Colonic mucosa (tissue), 4 donors: Measurements from ENCODE around the gene ACTR1A. TPM values are rescaled to one million over a fixed set of nuclear protein-coding genes. Genes with fewer than 3 reads are reported as not detected.
"Not testable (repeated sequence)": the region's sequence is repeated elsewhere in the genome, so short reads cannot be mapped to it uniquely, and the experiment has no call there.

Source experiments
- DNase-seq: peaks from one replicate; pipeline ENCODE4 v3.0.0-alpha.2; 2020
- H3K27ac ChIP-seq: fragments of 200-600 bp; one replicate; pipeline ENCODE4 v1.8.0; 2021
- H3K27me3 ChIP-seq: fragments of 200-600 bp; one replicate; pipeline ENCODE4 v1.8.0; 2021
- H3K36me3 ChIP-seq: fragments of 200-600 bp; one replicate; pipeline ENCODE4 v1.8.0; 2021
- H3K4me1 ChIP-seq: fragments of 200-600 bp; one replicate; pipeline ENCODE4 v1.8.0; 2021; ENCODE audit warnings: mild to moderate bottlenecking
- H3K4me3 ChIP-seq: fragments of 200-600 bp; one replicate; pipeline ENCODE4 v1.8.0; 2021
- H3K9ac ChIP-seq, 2 donors: one replicate each; pipeline ENCODE4 v1.7.0; 2013; ENCODE audit warnings: control low read depth in 2 of 2, low read depth in 2 of 2, low read length in 2 of 2
- H3K9me3 ChIP-seq: fragments of 200-600 bp; one replicate; pipeline ENCODE4 v1.8.0; 2021
- intact Hi-C: fragments of 100-400 bp; cut with DNase I; formaldehyde crosslinking; loops from one replicate; pipeline ENCODE4 v1.14.1; 2022
- total RNA-seq, 2 donors: library from RNA; stranded (reverse); fragmentation: NEBNext Ultra II Directional in 1 of 2; extraction: Animal tissue kit (Norgen Biotek cat#: 25700) in 1 of 2; gene quantifications; one replicate each; pipeline ENCODE4 v1.2.1, GENCODE V29; 2021
- TF ChIP-seq, protein P1 (sequence below): fragments of 200-600 bp; IDR thresholded peaks from one replicate; pipeline ENCODE4 v1.8.0; 2022; ENCODE audit warnings: antibody characterized with exemption, mild to moderate bottlenecking
- donor health status: healthy.
- donor health status: DM: no; HTN: no; CAD: no.
- donor health status: DM: no; HTN: no; CAD: no.

The ACTR1A gene
- total RNA-seq, 2 donors from 2014 or later = 76.4 to 88.8 TPM

DNA sequence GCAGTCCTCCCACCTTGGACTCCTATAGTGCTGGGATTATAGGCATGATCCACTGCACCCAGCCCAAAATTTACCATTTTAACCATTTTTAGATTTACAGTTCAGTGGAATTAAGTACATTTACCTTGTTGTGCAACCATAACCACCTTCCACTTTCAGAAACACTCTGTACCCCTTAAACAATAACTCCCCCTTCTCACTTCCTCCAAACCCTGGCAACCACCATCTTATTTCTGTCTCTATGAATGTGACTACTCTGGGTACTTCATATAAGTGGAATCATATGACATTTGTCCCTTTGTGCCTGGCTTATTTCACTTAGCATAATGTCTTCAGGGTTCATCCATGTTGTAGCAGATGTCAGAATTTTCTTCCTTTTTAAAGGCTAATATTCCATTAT, 34.9 kb upstream of the ACTR1A start:
- H3K27me3 ChIP-seq = no peaks in the 10 kb centered on the region
- no peaks in the 10 kb centered on the region for H3K9me3 ChIP-seq
- intact Hi-C loops = no loop called here
- TF ChIP-seq, protein P1, sequence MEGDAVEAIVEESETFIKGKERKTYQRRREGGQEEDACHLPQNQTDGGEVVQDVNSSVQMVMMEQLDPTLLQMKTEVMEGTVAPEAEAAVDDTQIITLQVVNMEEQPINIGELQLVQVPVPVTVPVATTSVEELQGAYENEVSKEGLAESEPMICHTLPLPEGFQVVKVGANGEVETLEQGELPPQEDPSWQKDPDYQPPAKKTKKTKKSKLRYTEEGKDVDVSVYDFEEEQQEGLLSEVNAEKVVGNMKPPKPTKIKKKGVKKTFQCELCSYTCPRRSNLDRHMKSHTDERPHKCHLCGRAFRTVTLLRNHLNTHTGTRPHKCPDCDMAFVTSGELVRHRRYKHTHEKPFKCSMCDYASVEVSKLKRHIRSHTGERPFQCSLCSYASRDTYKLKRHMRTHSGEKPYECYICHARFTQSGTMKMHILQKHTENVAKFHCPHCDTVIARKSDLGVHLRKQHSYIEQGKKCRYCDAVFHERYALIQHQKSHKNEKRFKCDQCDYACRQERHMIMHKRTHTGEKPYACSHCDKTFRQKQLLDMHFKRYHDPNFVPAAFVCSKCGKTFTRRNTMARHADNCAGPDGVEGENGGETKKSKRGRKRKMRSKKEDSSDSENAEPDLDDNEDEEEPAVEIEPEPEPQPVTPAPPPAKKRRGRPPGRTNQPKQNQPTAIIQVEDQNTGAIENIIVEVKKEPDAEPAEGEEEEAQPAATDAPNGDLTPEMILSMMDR = no peak
- DNase-seq = no peak
- no peaks in the 10 kb centered on the region for H3K36me3 ChIP-seq
- no peak overlapping the region for H3K27ac ChIP-seq
- H3K4me3 ChIP-seq = no peak overlapping the region
- no peak overlapping the region for H3K9ac ChIP-seq
- no peaks in the 10 kb centered on the region for H3K4me1 ChIP-seq

DNA sequence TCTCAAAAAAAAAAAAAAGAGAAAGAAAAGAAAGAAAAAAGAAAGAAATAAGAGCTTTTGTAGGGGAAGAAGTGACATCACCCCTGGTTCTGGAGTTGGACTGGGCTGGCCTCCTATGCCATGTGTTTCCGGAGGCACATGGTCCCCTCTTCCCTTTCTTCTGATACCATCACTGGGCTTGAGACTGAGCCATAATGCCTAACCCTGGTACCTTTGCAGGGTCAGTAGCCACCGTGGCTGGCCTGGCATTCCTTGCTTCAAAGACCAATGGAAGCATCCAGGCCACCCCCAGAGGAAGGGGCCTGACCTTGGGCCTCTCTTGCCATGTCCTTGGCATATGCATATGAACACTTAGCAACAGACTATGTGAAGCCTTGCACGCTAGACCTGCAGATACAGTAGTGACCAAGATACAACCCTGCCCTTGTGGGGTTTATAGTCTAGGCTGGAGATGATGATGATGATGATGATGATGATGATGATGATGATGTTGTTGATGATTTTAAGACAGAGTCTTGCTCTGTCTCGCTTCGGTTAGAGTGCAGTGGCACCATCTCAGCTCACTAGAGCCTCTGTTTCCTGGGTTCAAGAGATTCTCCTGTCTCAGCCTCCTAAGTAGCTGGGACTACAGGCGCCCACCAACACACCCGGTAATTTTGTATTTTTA, 33.1 kb upstream of the ACTR1A start:
- Histone ChIP-seq H3K27me3 (no peaks in the 10 kb centered on the region), H3K9me3 (no peaks in the 10 kb centered on the region), H3K4me1 (no peaks in the 10 kb centered on the region), H3K4me3 (no peak overlapping the region), H3K27ac (no peak overlapping the region), H3K9ac (no peak overlapping the region), H3K36me3 (no peaks in the 10 kb centered on the region)
- no peak for DNase-seq
- intact Hi-C loops = no loop called here
- TF ChIP-seq, protein P1 = no peak

DNA sequence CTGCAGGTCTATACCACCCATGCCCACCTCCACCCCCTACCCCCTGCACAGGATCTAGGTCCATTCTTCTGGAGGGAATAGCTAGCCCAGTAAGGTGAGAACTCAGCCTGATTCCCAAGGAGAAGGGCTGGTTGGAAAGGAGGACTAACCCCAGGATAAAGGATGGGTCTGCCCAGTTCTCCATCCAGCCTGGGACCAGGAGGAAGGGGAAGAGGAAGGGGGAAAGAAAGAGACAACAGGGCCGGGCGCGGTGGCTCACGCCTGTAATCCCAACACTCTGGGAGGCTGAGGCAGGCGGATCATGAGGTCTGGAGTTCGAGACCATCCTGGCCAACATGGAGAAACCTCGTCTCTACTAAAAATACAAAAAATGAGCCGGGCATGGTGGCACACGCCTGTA, 32.5 kb upstream of the ACTR1A start:
- DNase-seq, H3K4me3 ChIP-seq: not testable (repeated sequence)

DNA sequence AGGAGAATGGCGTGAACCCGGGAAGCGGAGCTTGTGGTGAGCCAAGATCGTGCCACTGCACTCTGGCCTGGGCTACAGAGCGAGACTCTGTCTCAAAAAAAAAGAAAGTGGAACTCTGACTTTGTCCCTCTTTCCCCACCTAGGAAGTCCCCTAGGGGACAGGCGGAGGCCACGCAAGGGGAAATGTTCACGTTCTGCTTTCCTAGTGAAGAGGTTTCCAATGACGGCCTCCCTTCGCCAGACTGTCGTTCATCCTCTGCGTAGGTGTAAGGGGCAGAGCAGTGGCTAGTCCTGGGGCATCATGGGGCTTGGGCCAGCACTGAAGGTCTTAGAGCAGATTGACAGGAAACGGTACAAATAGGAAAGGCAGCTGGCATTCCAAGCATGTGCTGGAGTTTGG, 31.8 kb upstream of the ACTR1A start:
- no peaks in the 10 kb centered on the region for H3K27me3 ChIP-seq
- no peak overlapping the region for H3K9ac ChIP-seq
- no peaks in the 10 kb centered on the region for H3K36me3 ChIP-seq
- no peaks in the 10 kb centered on the region for H3K9me3 ChIP-seq
- intact Hi-C loops = no loop called here
- TF ChIP-seq, protein P1 = no peak
- no peaks in the 10 kb centered on the region for H3K4me1 ChIP-seq
- H3K27ac ChIP-seq = no peak overlapping the region
- no peak overlapping the region for H3K4me3 ChIP-seq
- no peak for DNase-seq

More for the DNA sequence above, 32.5 kb upstream of the ACTR1A start:
- H3K4me1 ChIP-seq, H3K9ac ChIP-seq, H3K9me3 ChIP-seq, H3K36me3 ChIP-seq, intact Hi-C loops, H3K27me3 ChIP-seq, H3K27ac ChIP-seq: not testable (repeated sequence)

DNA sequence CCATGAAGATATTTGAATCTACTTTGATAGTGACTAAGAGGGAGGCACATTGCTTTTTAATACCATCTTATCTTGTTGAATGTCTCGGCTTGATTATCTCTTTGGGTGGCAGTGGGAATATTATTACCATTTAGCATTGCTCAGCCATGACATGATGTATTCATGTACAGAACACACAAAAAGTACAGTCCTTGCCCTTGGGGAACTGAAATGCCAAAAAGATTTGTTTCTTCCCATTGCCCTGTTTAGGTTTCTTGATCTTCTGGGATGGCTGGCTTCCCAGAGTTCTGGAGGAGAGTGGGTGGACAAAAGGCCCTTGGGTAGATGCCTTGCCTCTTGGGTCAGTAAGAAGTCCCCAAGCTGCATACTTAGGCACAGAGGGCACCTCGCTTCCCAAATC, 25.0 kb upstream of the ACTR1A start:
- H3K4me3 ChIP-seq = no peak overlapping the region
- H3K27ac ChIP-seq = no peak overlapping the region
- no peaks in the 10 kb centered on the region for H3K4me1 ChIP-seq
- H3K9me3 ChIP-seq = no peaks in the 10 kb centered on the region
- TF ChIP-seq, protein P1 = no peak
- H3K27me3 ChIP-seq = no peaks in the 10 kb centered on the region
- H3K9ac ChIP-seq = no peak overlapping the region
- no peaks in the 10 kb centered on the region for H3K36me3 ChIP-seq
- no peak for DNase-seq
- intact Hi-C loops = no loop called here

DNA sequence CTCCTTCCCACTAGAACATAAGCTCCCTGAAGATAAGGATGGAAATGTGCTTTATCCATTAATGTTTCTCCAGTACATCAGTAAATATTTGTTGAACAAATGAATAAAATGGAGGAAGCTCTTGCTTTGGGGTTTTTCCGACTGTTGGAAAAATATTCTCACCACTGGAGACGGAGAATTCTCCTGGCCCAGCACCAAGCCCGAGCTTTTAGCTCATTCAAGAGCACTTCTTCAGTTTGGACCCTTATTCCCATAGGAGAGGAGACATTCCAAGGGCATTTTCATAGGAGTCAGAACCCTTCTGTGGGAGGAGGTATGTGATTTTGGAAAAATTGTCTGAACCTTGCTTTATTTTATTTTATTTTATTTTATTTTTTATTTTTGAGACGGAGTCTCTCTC, 22.2 kb upstream of the ACTR1A start:
- Histone ChIP-seq H3K27ac (no peak overlapping the region), H3K4me1 (no peaks in the 10 kb centered on the region), H3K27me3 (no peaks in the 10 kb centered on the region), H3K4me3 (no peak overlapping the region), H3K9me3 (no peaks in the 10 kb centered on the region), H3K9ac (no peak overlapping the region), H3K36me3 (no peaks in the 10 kb centered on the region)
- DNase-seq = no peak
- TF ChIP-seq, protein P1 = no peak
- intact Hi-C loops = no loop called here
